HG03521 (cell line): ENCODE results near the gene CBX6.

ENCODE experiments used
- ATAC-seq: cut with Tn5 transposase; IDR thresholded peaks from one replicate; pipeline ENCODE4 v1.9.1; 2021; ENCODE audit warnings: mild to moderate bottlenecking, moderate library complexity; ENCODE audit not compliant: unreplicated experiment

CBX6 gene

GRCh38 chr22:38841211-38841610, 30.8 kb downstream of the CBX6 start:
- no peak for ATAC-seq

GRCh38 chr22:38840129-38840528, 31.9 kb downstream of the CBX6 start:
- ATAC-seq, result no peak

GRCh38 chr22:38839686-38840085, 32.3 kb downstream of the CBX6 start:
- ATAC-seq, result no peak

- ATAC-seq, result no peak
These were observed 34.5 kb downstream of the CBX6 start for GRCh38 chr22:38837414-38837928.

GRCh38 chr22:38835888-38836301, 36.1 kb downstream of the CBX6 start:
- no peak for ATAC-seq

GRCh38 chr22:38834991-38835390, 37.0 kb downstream of the CBX6 start:
- ATAC-seq, result no peak

- ATAC-seq, result no peak
These were observed 37.6 kb downstream of the CBX6 start for GRCh38 chr22:38834215-38834953.

GRCh38 chr22:38833061-38833460, 39.0 kb downstream of the CBX6 start:
- no peak for ATAC-seq

GRCh38 chr22:38832005-38832978, 39.7 kb downstream of the CBX6 start:
- ATAC-seq, result no peak

- ATAC-seq, result no peak
These were observed 40.7 kb downstream of the CBX6 start for GRCh38 chr22:38831166-38831945.

- ATAC-seq, result no peak
These were observed 41.2 kb downstream of the CBX6 start for GRCh38 chr22:38830845-38831108.

- ATAC-seq, result no peak
These were observed 41.8 kb downstream of the CBX6 start for GRCh38 chr22:38830026-38830844.

GRCh38 chr22:38829485-38829884, 42.5 kb downstream of the CBX6 start:
- ATAC-seq, result no peak

GRCh38 chr22:38828616-38829205, 43.3 kb downstream of the CBX6 start:
- ATAC-seq, result no peak

- ATAC-seq, result no peak
These were observed 43.8 kb downstream of the CBX6 start for GRCh38 chr22:38828191-38828590.

GRCh38 chr22:38827510-38827909, 44.5 kb downstream of the CBX6 start:
- no peak for ATAC-seq

GRCh38 chr22:38826801-38827200, 45.2 kb downstream of the CBX6 start:
- no peak for ATAC-seq

GRCh38 chr22:38826386-38826785, 45.6 kb downstream of the CBX6 start:
- ATAC-seq, result no peak

- no peak for ATAC-seq
These were observed 47.4 kb downstream of the CBX6 start for GRCh38 chr22:38824585-38824984.

GRCh38 chr22:38823637-38824036, 48.4 kb downstream of the CBX6 start:
- no peak for ATAC-seq
